ENCODE results near the gene BRIP1.

The BRIP1 gene

GRCh38 chr17:61715348-61715747 is 148.0 kb downstream of the BRIP1 start:
- no peak overlapping the region for H3K4me3 ChIP-seq (ENCODE audit: low read depth, low read length)
- no peak for TF ChIP-seq CTCF (IDR thresholded peaks at IDR 0.05; ENCODE audit: low read depth, low read length)

- TF ChIP-seq CTCF (IDR thresholded peaks at IDR 0.05; ENCODE audit: low read depth, low read length): no peak
- H3K4me3 ChIP-seq (ENCODE audit: low read depth, low read length): no peak overlapping the region
Observed at GRCh38 chr17:61714300-61714699, 149.0 kb downstream of the BRIP1 start.

- TF ChIP-seq CTCF (IDR thresholded peaks at IDR 0.05; ENCODE audit: low read depth, low read length): no peak
Observed at GRCh38 chr17:61713035-61713434, 150.3 kb downstream of the BRIP1 start.

GRCh38 chr17:61710546-61710945 is 152.8 kb downstream of the BRIP1 start:
- no peak for TF ChIP-seq CTCF (IDR thresholded peaks at IDR 0.05; ENCODE audit: low read depth, low read length)
- H3K4me3 ChIP-seq (ENCODE audit: low read depth, low read length): no peak overlapping the region

More at GRCh38 chr17:61713035-61713434, 150.3 kb downstream of the BRIP1 start:
- H3K4me3 ChIP-seq (ENCODE audit: low read depth, low read length): no peak overlapping the region

- no peak for TF ChIP-seq CTCF (IDR thresholded peaks at IDR 0.05; ENCODE audit: low read depth, low read length)
- H3K4me3 ChIP-seq (ENCODE audit: low read depth, low read length): no peak overlapping the region
Observed at GRCh38 chr17:61709567-61709966, 153.8 kb downstream of the BRIP1 start.

- TF ChIP-seq CTCF (IDR thresholded peaks at IDR 0.05; ENCODE audit: low read depth, low read length): no peak
- H3K4me3 ChIP-seq (ENCODE audit: low read depth, low read length): no peak overlapping the region
Observed at GRCh38 chr17:61704935-61705449, 158.3 kb downstream of the BRIP1 start.

- no peak for TF ChIP-seq CTCF (IDR thresholded peaks at IDR 0.05; ENCODE audit: low read depth, low read length)
- H3K4me3 ChIP-seq (ENCODE audit: low read depth, low read length): no peak overlapping the region
Observed at GRCh38 chr17:61702450-61702849, 160.9 kb downstream of the BRIP1 start.

Measured in WI38 (cell line).